Neuronal stem cell (in vitro differentiated cells): ENCODE results near the gene MYO10.

Experiments used
- DNase-seq: peaks from one replicate; pipeline ENCODE4 v3.0.0-alpha.2; 2013; ENCODE audit warnings: low spot score
- H2AFZ ChIP-seq: one replicate; pipeline ENCODE4 v1.6.1; 2013; ENCODE audit warnings: mild to moderate bottlenecking, low read length, inconsistent platforms
- H2AK5ac ChIP-seq: 2 replicates; pipeline ENCODE4 v1.6.1; 2013; ENCODE audit warnings: low read depth, mild to moderate bottlenecking, inconsistent platforms, low read length, moderate library complexity, mixed read lengths
- H2BK120ac ChIP-seq: 2 replicates; pipeline ENCODE4 v1.6.1; 2013; ENCODE audit warnings: low read depth, mild to moderate bottlenecking, inconsistent platforms, low read length, moderate library complexity, mixed read lengths
- H2BK12ac ChIP-seq: one replicate; pipeline ENCODE4 v1.6.1; 2013; ENCODE audit warnings: low read length, inconsistent platforms
- H2BK15ac ChIP-seq: 2 replicates; pipeline ENCODE4 v1.6.1; 2013; ENCODE audit warnings: mild to moderate bottlenecking, low read length, inconsistent platforms, mixed read lengths
- H2BK5ac ChIP-seq: one replicate; pipeline ENCODE4 v1.6.1; 2013; ENCODE audit warnings: inconsistent platforms, mild to moderate bottlenecking, low read length, moderate library complexity
- H3K14ac ChIP-seq: one replicate; pipeline ENCODE4 v1.6.1; 2013; ENCODE audit warnings: low read length, inconsistent platforms
- H3K18ac ChIP-seq: 2 replicates; pipeline ENCODE4 v1.6.1; 2013; ENCODE audit warnings: low read length, inconsistent platforms
- H3K23ac ChIP-seq: 2 replicates; pipeline ENCODE4 v1.6.1; 2013; ENCODE audit warnings: low read depth, mild to moderate bottlenecking, mixed read lengths, low read length, inconsistent platforms; ENCODE audit not compliant: poor library complexity
- H3K27ac ChIP-seq: replicated peaks from 3 replicates; pipeline ENCODE4 v1.5.1; 2013; ENCODE audit warnings: low read length, inconsistent platforms
- H3K27me3 ChIP-seq, 3 experiments: 2 replicates each; pipeline ENCODE4 v1.6.1; 2013; ENCODE audit warnings: low read length in 3 of 3, mild to moderate bottlenecking in 2 of 3, inconsistent platforms in 1 of 3, low read depth in 1 of 3, mixed read lengths in 1 of 3, moderate library complexity in 1 of 3; ENCODE audit not compliant: control insufficient read depth in 3 of 3, insufficient read depth in 3 of 3
- H3K36me3 ChIP-seq, 2 donors: replicated peaks in 1 of 2; 2 replicates each; pipeline ENCODE4 v1.6.1; 2013; ENCODE audit warnings: low read length in 2 of 2; ENCODE audit not compliant: control insufficient read depth in 2 of 2, insufficient read depth in 2 of 2
- H3K4ac ChIP-seq: 2 replicates; pipeline ENCODE4 v1.6.1; 2013; ENCODE audit warnings: inconsistent platforms, mild to moderate bottlenecking, low read length, moderate library complexity
- H3K4me1 ChIP-seq, 2 donors: 1 replicate in 1 of 2; 2 replicates in 1 of 2; pipeline ENCODE4 v1.6.1; 2013; ENCODE audit warnings: low read length in 2 of 2, low read depth in 1 of 2; ENCODE audit not compliant: control insufficient read depth in 2 of 2, insufficient read depth in 1 of 2
- H3K4me2 ChIP-seq: one replicate; pipeline ENCODE4 v1.6.1; 2013; ENCODE audit warnings: mild to moderate bottlenecking, low read length, inconsistent platforms; ENCODE audit not compliant: insufficient read depth, poor library complexity, severe bottlenecking
- H3K4me3 ChIP-seq, 2 donors: 2 replicates each; pipeline ENCODE4 v1.5.1; 2013; ENCODE audit warnings: low read length in 2 of 2, mild to moderate bottlenecking in 2 of 2, inconsistent platforms in 1 of 2, moderate library complexity in 1 of 2
- H3K79me1 ChIP-seq: one replicate; pipeline ENCODE4 v1.6.1; 2013; ENCODE audit warnings: low read depth, mild to moderate bottlenecking, inconsistent platforms, low read length, moderate library complexity
- H3K9ac ChIP-seq: one replicate; pipeline ENCODE4 v1.6.1; 2013; ENCODE audit warnings: mild to moderate bottlenecking, low read depth, low read length, inconsistent platforms; ENCODE audit not compliant: poor library complexity
- H3K9me3 ChIP-seq, 2 donors: replicated peaks in 1 of 2; 2 replicates each; pipeline versions ENCODE3 to v1.6.1; 2013; ENCODE audit warnings: low read length in 2 of 2, mild to moderate bottlenecking in 2 of 2, inconsistent platforms in 1 of 2, low read depth in 1 of 2, mixed read lengths in 1 of 2, moderate library complexity in 1 of 2; ENCODE audit not compliant: control insufficient read depth in 2 of 2, insufficient read depth in 1 of 2
- H4K8ac ChIP-seq: one replicate; pipeline ENCODE4 v1.6.1; 2013; ENCODE audit warnings: low read depth, mild to moderate bottlenecking, inconsistent platforms, low read length, moderate library complexity
- H4K91ac ChIP-seq: one replicate; pipeline ENCODE4 v1.6.1; 2013; ENCODE audit warnings: low read length, low read depth, mild to moderate bottlenecking, inconsistent platforms; ENCODE audit not compliant: poor library complexity
- WGBS, 2 donors: extraction: QIAGEN DNeasy Blood & Tissue Kit; methylation state at CpG; one replicate each; pipeline ENCODE4 v1.1.7; 2013; ENCODE audit warnings: missing lambda C conversion rate in 2 of 2, mixed read lengths in 1 of 2; ENCODE audit not compliant: insufficient read length in 2 of 2, insufficient replicate concordance in 1 of 2; ENCODE audit errors: extremely low coverage in 2 of 2; 5-methylcytosine and 5-hydroxymethylcytosine counted together

The MYO10 gene

GRCh38 chr5:16953729-16954128 is 17.6 kb upstream of the MYO10 start:
- Histone ChIP-seq H3K23ac (no peak overlapping the region), H3K4me3 (no peak overlapping the region), H3K4me2 (no peak overlapping the region), H3K9me3 (no peaks in the 10 kb centered on the region), H2BK15ac (no peak overlapping the region), H2AK5ac (no peak overlapping the region), H2BK5ac (no peak overlapping the region), H3K18ac (no peak overlapping the region), H4K91ac (no peak overlapping the region), H3K4me1 (peaks cover 0 to 1% of the 10 kb centered on the region in 2 donors), H3K27ac (no peak overlapping the region), H3K4ac (no peak overlapping the region), H3K27me3 (peaks cover 0 to 2% (median 0%) of the 10 kb centered on the region in 3 experiments), H3K9ac (no peak overlapping the region), H3K36me3 (no peaks in the 10 kb centered on the region), H3K14ac (no peak overlapping the region), H4K8ac (no peak overlapping the region), H2BK120ac (no peak overlapping the region), H2BK12ac (no peak overlapping the region), H3K79me1 (no peaks in the 10 kb centered on the region), H2AFZ (no peak overlapping the region)
- WGBS, 2 donors = no CpG with 5 or more reads among the region's 9 CpGs
- DNase-seq = no peak

GRCh38 chr5:16952968-16953671 is 17.0 kb upstream of the MYO10 start:
- no peak overlapping the region for H4K8ac ChIP-seq
- H2BK12ac ChIP-seq = no peak overlapping the region
- peaks cover 0 to 2% (median 0%) of the 10 kb centered on the region in 3 experiments for H3K27me3 ChIP-seq
- no peak overlapping the region for H3K23ac ChIP-seq
- no peaks in the 10 kb centered on the region for H3K9me3 ChIP-seq
- H2AFZ ChIP-seq = no peak overlapping the region
- H3K4me1 ChIP-seq = peaks cover 0 to 1% of the 10 kb centered on the region in 2 donors
- no peak overlapping the region for H2BK5ac ChIP-seq
- H3K4me3 ChIP-seq = no peak overlapping the region
- H3K79me1 ChIP-seq = no peaks in the 10 kb centered on the region
- DNase-seq = no peak
- H3K18ac ChIP-seq = peak overlapping the region; percentile 71
- H2AK5ac ChIP-seq = no peak overlapping the region
- H3K36me3 ChIP-seq = no peaks in the 10 kb centered on the region
- no peak overlapping the region for H3K27ac ChIP-seq
- no CpG with 5 or more reads among the region's 6 CpGs for WGBS, 2 donors
- no peak overlapping the region for H3K4me2 ChIP-seq
- H4K91ac ChIP-seq = no peak overlapping the region
- H3K9ac ChIP-seq = no peak overlapping the region
- H2BK15ac ChIP-seq = no peak overlapping the region
- no peak overlapping the region for H3K4ac ChIP-seq
- no peak overlapping the region for H2BK120ac ChIP-seq
- H3K14ac ChIP-seq = no peak overlapping the region

GRCh38 chr5:16946725-16947124 is 10.6 kb upstream of the MYO10 start:
- Histone ChIP-seq H3K27me3 (peaks cover 0 to 6% (median 0%) of the 10 kb centered on the region in 3 experiments), H3K4me2 (no peak overlapping the region), H3K4ac (no peak overlapping the region), H4K8ac (no peak overlapping the region), H2AK5ac (no peak overlapping the region), H3K4me1 (peaks cover 0 to 2% of the 10 kb centered on the region in 2 donors), H2BK120ac (no peak overlapping the region), H3K4me3 (no peak overlapping the region), H2BK12ac (no peak overlapping the region), H2BK5ac (no peak overlapping the region), H2BK15ac (no peak overlapping the region), H4K91ac (no peak overlapping the region), H2AFZ (no peak overlapping the region), H3K18ac (no peak overlapping the region), H3K27ac (no peak overlapping the region), H3K79me1 (no peaks in the 10 kb centered on the region), H3K14ac (no peak overlapping the region), H3K36me3 (no peaks in the 10 kb centered on the region), H3K9me3 (no peaks in the 10 kb centered on the region), H3K23ac (no peak overlapping the region), H3K9ac (no peak overlapping the region)
- DNase-seq = no peak
- WGBS, 2 donors = no CpG with 5 or more reads among the region's 1 CpG

GRCh38 chr5:16944816-16945562 is 8.9 kb upstream of the MYO10 start:
- Histone ChIP-seq H3K27me3 (peaks cover 0 to 10% (median 0%) of the 10 kb centered on the region in 3 experiments), H3K4me2 (no peak overlapping the region), H3K9me3 (no peaks in the 10 kb centered on the region), H3K14ac (no peak overlapping the region), H3K23ac (no peak overlapping the region), H3K18ac (no peak overlapping the region), H2AFZ (no peak overlapping the region), H4K91ac (no peak overlapping the region), H3K4ac (no peak overlapping the region), H4K8ac (no peak overlapping the region), H2BK12ac (no peak overlapping the region), H3K79me1 (no peaks in the 10 kb centered on the region), H2BK120ac (no peak overlapping the region), H2BK15ac (no peak overlapping the region), H3K36me3 (no peaks in the 10 kb centered on the region), H3K4me3 (no peak overlapping the region), H3K9ac (no peak overlapping the region), H2AK5ac (no peak overlapping the region), H3K27ac (no peak overlapping the region), H3K4me1 (peaks cover 0 to 6% of the 10 kb centered on the region in 2 donors), H2BK5ac (no peak overlapping the region)
- WGBS, 2 donors = no CpG with 5 or more reads among the region's 6 CpGs
- no peak for DNase-seq
